ENCODE measurements around the gene ELF5.

ELF5 gene
- long read RNA-seq, result 0 reads

DNA sequence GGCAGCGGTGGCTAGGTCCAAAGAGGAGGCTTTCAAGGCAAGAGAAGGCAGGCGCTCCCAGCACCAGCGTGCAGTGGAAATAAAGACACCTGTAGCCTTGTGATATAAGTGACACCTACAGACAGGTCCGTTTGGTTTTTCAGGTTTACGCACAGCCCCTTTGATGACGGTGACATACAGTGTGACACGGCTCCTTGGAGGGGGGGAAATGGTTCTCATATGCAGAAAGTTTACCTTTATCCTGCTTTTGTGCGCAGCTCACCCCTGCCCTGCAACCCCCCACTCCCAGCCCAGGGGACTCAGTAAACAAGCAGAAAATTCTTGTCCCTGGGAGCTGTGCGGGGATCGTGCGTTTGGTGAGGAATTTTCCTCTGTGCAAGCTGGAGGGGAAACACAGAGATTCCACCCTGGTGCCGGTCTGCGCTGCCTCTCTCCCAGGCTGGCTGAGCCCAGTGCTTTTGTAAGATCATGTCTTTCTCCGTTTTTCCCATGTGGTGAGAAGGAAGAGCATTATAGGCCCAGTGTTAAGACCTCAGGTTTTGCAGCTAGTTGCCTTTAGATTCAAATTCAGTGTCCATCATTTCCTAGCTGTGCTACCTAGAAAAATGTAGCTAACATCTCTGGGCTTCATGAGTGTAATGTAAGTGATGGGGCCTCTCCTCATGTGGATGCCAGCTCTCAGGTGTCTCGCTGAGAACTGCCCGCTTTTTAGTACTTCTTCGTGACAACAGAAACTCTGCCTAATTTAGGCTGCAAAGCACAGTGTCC is at the start of gene ELF5:
ELF5 (minus strand) TSS at position 113 of the 768 bp plus-strand sequence. CDS start 8,045 bp downstream, outside the sequence.
- TF ChIP-seq SPI1 (IDR thresholded peaks at IDR 0.05; ENCODE audit: borderline replicate concordance, low read depth) (no peak), CTCF (IDR thresholded peaks at IDR 0.05; ENCODE audit: insufficient read depth, low read length) (no peak), GABPA (IDR thresholded peaks at IDR 0.05; ENCODE audit: low read depth) (no peak), POLR2AphosphoS5 (IDR thresholded peaks at IDR 0.05; ENCODE audit: low read depth) (no peak)
- TF ChIP-seq, protein P1, sequence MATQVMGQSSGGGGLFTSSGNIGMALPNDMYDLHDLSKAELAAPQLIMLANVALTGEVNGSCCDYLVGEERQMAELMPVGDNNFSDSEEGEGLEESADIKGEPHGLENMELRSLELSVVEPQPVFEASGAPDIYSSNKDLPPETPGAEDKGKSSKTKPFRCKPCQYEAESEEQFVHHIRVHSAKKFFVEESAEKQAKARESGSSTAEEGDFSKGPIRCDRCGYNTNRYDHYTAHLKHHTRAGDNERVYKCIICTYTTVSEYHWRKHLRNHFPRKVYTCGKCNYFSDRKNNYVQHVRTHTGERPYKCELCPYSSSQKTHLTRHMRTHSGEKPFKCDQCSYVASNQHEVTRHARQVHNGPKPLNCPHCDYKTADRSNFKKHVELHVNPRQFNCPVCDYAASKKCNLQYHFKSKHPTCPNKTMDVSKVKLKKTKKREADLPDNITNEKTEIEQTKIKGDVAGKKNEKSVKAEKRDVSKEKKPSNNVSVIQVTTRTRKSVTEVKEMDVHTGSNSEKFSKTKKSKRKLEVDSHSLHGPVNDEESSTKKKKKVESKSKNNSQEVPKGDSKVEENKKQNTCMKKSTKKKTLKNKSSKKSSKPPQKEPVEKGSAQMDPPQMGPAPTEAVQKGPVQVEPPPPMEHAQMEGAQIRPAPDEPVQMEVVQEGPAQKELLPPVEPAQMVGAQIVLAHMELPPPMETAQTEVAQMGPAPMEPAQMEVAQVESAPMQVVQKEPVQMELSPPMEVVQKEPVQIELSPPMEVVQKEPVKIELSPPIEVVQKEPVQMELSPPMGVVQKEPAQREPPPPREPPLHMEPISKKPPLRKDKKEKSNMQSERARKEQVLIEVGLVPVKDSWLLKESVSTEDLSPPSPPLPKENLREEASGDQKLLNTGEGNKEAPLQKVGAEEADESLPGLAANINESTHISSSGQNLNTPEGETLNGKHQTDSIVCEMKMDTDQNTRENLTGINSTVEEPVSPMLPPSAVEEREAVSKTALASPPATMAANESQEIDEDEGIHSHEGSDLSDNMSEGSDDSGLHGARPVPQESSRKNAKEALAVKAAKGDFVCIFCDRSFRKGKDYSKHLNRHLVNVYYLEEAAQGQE (IDR thresholded peaks at IDR 0.05; ENCODE audit: insufficient replicate concordance, low read depth), result no peak
- H3K27ac ChIP-seq (replicated peaks), result no peak within 1 kb of the TSS
- DNase-seq (ENCODE audit: low read depth in 1 of 2, low spot score in 1 of 2), result no peak
- no peaks in the 10 kb centered on the region for H3K27me3 ChIP-seq (ENCODE audit: insufficient read depth, poor library complexity, severe bottlenecking)
- no peak within 1 kb of the TSS for H3K4me3 ChIP-seq (replicated peaks; ENCODE audit: insufficient read depth, low read length)

DNA sequence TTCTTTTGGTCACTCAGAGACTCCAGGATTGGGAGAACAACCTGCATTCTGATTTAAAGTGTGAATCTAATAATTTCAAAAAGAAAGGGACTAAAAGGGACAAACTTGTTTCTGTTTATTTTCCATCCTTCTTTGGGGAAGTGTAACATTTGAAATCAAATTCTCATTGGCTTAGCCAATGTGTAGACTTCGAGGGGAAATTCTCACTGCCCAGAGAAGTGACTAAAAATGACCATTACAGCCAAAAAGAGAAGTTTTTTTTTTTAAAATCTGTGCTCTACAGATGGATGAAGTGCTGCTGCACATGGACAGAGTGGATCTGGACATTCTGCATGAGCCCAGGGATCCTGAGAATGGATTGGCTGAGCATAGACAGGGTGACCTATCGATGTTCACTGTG is 49.4 kb upstream of the ELF5 start:
- H3K4me3 ChIP-seq (replicated peaks; ENCODE audit: insufficient read depth, low read length), result no peak overlapping the region
- no peak overlapping the region for H3K27ac ChIP-seq (replicated peaks)
- DNase-seq (ENCODE audit: low read depth in 1 of 2, low spot score in 1 of 2), result no peak
- H3K27me3 ChIP-seq (ENCODE audit: insufficient read depth, poor library complexity, severe bottlenecking), result peaks cover 4% of the 10 kb centered on the region
- TF ChIP-seq SPI1 (IDR thresholded peaks at IDR 0.05; ENCODE audit: borderline replicate concordance, low read depth), result no peak
- TF ChIP-seq, protein P1 (IDR thresholded peaks at IDR 0.05; ENCODE audit: insufficient replicate concordance, low read depth), result no peak
- no peak for TF ChIP-seq CTCF (IDR thresholded peaks at IDR 0.05; ENCODE audit: insufficient read depth, low read length)
- no peak for TF ChIP-seq POLR2AphosphoS5 (IDR thresholded peaks at IDR 0.05; ENCODE audit: low read depth)
- TF ChIP-seq GABPA (IDR thresholded peaks at IDR 0.05; ENCODE audit: low read depth), result no peak

GRCh38 chr11:34560511-34560910 is 46.9 kb upstream of the ELF5 start:
- Histone ChIP-seq H3K27ac (replicated peaks) (no peak overlapping the region), H3K27me3 (ENCODE audit: insufficient read depth, poor library complexity, severe bottlenecking) (peaks cover 2% of the 10 kb centered on the region), H3K4me3 (replicated peaks; ENCODE audit: insufficient read depth, low read length) (no peak overlapping the region)
- DNase-seq (ENCODE audit: low read depth in 1 of 2, low spot score in 1 of 2), result no peak
- TF ChIP-seq GABPA (IDR thresholded peaks at IDR 0.05; ENCODE audit: low read depth) (no peak), POLR2AphosphoS5 (IDR thresholded peaks at IDR 0.05; ENCODE audit: low read depth) (no peak), SPI1 (IDR thresholded peaks at IDR 0.05; ENCODE audit: borderline replicate concordance, low read depth) (no peak), CTCF (IDR thresholded peaks at IDR 0.05; ENCODE audit: insufficient read depth, low read length) (no peak)
- TF ChIP-seq, protein P1 (IDR thresholded peaks at IDR 0.05; ENCODE audit: insufficient replicate concordance, low read depth), result no peak

Data from HL-60 (cell line).